Keratinocyte (primary cell): Measurements from ENCODE around the gene TOMM20. TPM values are rescaled to one million over a fixed set of nuclear protein-coding genes. Genes with fewer than 3 reads are reported as not detected.
"Not testable (repeated sequence)": the region's sequence is repeated elsewhere in the genome, so short reads cannot be mapped to it uniquely, and the experiment has no call there.

Experiments
- DNase-seq: peaks from one replicate; pipeline ENCODE4 v3.0.0-alpha.2; 2011; ENCODE audit warnings: low read depth, missing footprints, low spot score
- FAIRE-seq: peaks from 2 replicates; lab custom pipeline; 2011; peaks lifted over from hg19 to GRCh38; lab: Jason Lieb, UNC
- H2AFZ ChIP-seq: 2 replicates; pipeline ENCODE4 v1.6.0; 2012; ENCODE audit warnings: low read length, control low read depth, inconsistent platforms; ENCODE audit not compliant: control insufficient read depth
- H3K27ac ChIP-seq: 2 replicates; pipeline ENCODE4 v1.5.1; 2011; ENCODE audit warnings: low read length; ENCODE audit not compliant: control insufficient read depth, insufficient read depth
- H3K27me3 ChIP-seq: 3 replicates; pipeline ENCODE4 v1.6.0; 2011; ENCODE audit warnings: low read length; ENCODE audit not compliant: control insufficient read depth, insufficient read depth; ENCODE audit errors: extremely low read depth
- H3K36me3 ChIP-seq, 2 experiments: 2 replicates in 1 of 2; 3 replicates in 1 of 2; pipeline ENCODE4 v1.5.1; 2011; ENCODE audit warnings: low read length in 2 of 2, mild to moderate bottlenecking in 1 of 2; ENCODE audit not compliant: control insufficient read depth in 2 of 2, insufficient read depth in 2 of 2; ENCODE audit errors: extremely low read depth in 1 of 2
- H3K4me1 ChIP-seq: 3 replicates; pipeline ENCODE4 v1.5.1; 2011; ENCODE audit warnings: low read length; ENCODE audit not compliant: control insufficient read depth, insufficient read depth; ENCODE audit errors: extremely low read depth
- H3K4me2 ChIP-seq: 3 replicates; pipeline ENCODE4 v1.6.0; 2011; ENCODE audit warnings: low read depth, low read length; ENCODE audit not compliant: control insufficient read depth, insufficient read depth; ENCODE audit errors: extremely low read depth
- H3K4me3 ChIP-seq, 3 experiments: fragments of 200-600 bp in 1 of 3; sonication (generic) in 1 of 3; 2 replicates in 2 of 3; 3 replicates in 1 of 3; pipeline ENCODE4 v1.5.1; 2011 to 2016; ENCODE audit warnings: low read length in 3 of 3, mild to moderate bottlenecking in 3 of 3, control low read depth in 2 of 3, inconsistent platforms in 1 of 3, low read depth in 1 of 3, mixed read lengths in 1 of 3, mixed run types in 1 of 3, moderate library complexity in 1 of 3; ENCODE audit not compliant: control insufficient read depth in 2 of 3, insufficient read depth in 2 of 3; ENCODE audit errors: extremely low read depth in 1 of 3
- H3K79me2 ChIP-seq: 2 replicates; pipeline ENCODE4 v1.6.0; 2012; ENCODE audit warnings: low read length; ENCODE audit not compliant: control insufficient read depth, insufficient read depth
- H3K9ac ChIP-seq: 3 replicates; pipeline ENCODE4 v1.6.0; 2011; ENCODE audit warnings: low read length; ENCODE audit not compliant: control insufficient read depth, insufficient read depth; ENCODE audit errors: extremely low read depth
- H3K9me1 ChIP-seq: 3 replicates; pipeline ENCODE4 v1.6.0; 2011; ENCODE audit warnings: low read length; ENCODE audit not compliant: control insufficient read depth, insufficient read depth; ENCODE audit errors: extremely low read depth
- H3K9me3 ChIP-seq: 2 replicates; pipeline ENCODE4 v1.5.1; 2012; ENCODE audit warnings: low read depth, low read length; ENCODE audit not compliant: control insufficient read depth
- H4K20me1 ChIP-seq: 3 replicates; pipeline ENCODE4 v1.6.0; 2011; ENCODE audit warnings: low read length; ENCODE audit not compliant: control insufficient read depth, insufficient read depth; ENCODE audit errors: extremely low read depth
- CTCF ChIP-seq, 3 experiments: IDR thresholded peaks in 1 of 3; conservative IDR thresholded peaks in 1 of 3; optimal IDR thresholded peaks in 1 of 3; 2 replicates in 2 of 3; 3 replicates in 1 of 3; pipeline versions ENCODE3 to v1.5.1; 2011; ENCODE audit warnings: low read length in 3 of 3, mild to moderate bottlenecking in 3 of 3, moderate library complexity in 2 of 3, control low read depth in 1 of 3, inconsistent platforms in 1 of 3; ENCODE audit not compliant: insufficient read depth in 2 of 3; ENCODE audit errors: extremely low read depth in 1 of 3
- EZH2 ChIP-seq: IDR thresholded peaks from one replicate; pipeline ENCODE4 v1.6.1; 2012; ENCODE audit warnings: inconsistent platforms, mild to moderate bottlenecking, low read length, moderate library complexity
- dilution Hi-C: fragments of 300-500 bp; cut with MboI; formaldehyde crosslinking; loops from one replicate; pipeline ENCODE4 v1.7.0; 2020; ENCODE audit warnings: low sequenced_read_pairs; ENCODE audit not compliant: extremely low pct_ligation_motif_present
- polyA plus RNA-seq, 5 experiments: library from polyadenylated mRNA; depleted of rRNA in 3 of 5; stranded (reverse) in 3 of 5; stranded (forward) in 1 of 5; unstranded in 1 of 5; fragments of >200 nt; gene quantifications; 1 replicate in 1 of 5; 2 replicates in 3 of 5; 3 replicates in 1 of 5; pipeline versions ENCODE4 v1.2.1 to v1.2.3, GENCODE V29; 2011 to 2012; ENCODE audit warnings: missing spikeins in 2 of 5, low read depth in 1 of 5, low replicate concordance in 1 of 5

The TOMM20 gene
- polyA plus RNA-seq, 1 donor (not counting 4 experiments of a cell fraction or from before 2014, with no cell fraction given), result 140 TPM

DNA sequence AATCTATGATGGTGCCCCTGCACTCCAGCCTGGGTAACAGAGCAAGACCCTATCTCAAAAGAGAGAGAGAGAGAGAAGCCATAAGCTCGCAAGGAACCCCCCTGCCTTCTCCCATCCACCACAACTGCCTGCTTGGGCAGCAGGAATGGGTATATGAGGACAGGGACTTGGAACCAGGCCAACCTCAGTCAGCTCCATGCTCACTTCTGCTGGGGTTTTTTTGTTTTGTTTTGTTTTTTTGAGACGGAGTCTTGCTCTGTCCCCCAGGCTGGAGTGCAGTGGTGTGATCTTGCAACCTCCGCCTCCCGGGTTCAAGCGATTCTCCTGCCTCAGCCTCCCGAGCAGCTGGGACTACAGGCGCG is 36.6 kb downstream of the TOMM20 start:
- H3K9ac ChIP-seq, H3K27ac ChIP-seq, H3K36me3 ChIP-seq, H3K4me2 ChIP-seq, H3K79me2 ChIP-seq, H3K27me3 ChIP-seq, H3K4me3 ChIP-seq, H4K20me1 ChIP-seq, H3K4me1 ChIP-seq, dilution Hi-C loops, FAIRE-seq, H3K9me3 ChIP-seq, H3K9me1 ChIP-seq, H2AFZ ChIP-seq, DNase-seq: not testable (repeated sequence)

DNA sequence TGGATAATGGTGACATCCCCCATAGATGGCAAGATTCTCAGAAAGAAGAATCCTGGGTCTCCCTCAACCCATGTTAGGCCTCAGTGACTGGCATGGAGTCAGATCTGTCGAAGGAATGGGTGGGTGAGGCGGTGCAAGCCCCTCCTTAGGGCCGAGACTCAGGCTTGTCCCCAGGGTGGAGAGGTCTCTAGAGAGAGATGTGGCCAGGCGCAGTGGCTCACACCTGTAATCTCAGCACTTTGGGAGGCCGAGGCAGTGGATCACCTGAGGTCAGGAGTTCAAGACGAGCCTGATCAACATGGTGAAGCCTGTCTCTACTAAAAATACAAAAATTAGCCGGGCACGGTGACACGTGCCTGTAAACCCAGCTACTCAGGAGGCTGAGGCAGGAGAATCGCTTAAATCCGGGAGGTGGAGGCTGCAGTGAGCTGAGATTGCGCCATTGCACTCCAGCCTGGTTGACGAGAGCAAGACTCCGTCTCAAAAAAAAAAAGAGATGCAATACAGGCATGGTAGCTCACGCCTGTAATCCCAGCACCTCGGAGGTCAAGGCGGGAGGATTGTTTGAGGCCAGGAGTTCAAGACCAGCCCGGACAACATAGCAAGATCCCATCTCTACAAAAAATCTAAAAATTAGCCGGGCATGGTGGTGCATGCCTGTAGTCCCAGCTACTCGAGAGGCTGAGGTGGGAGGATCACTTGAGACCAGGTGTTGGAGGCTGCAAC is 37.2 kb downstream of the TOMM20 start:
- H3K27me3 ChIP-seq, H2AFZ ChIP-seq, H3K9ac ChIP-seq, H3K9me1 ChIP-seq, H3K4me2 ChIP-seq, H3K9me3 ChIP-seq, H3K27ac ChIP-seq, H3K4me1 ChIP-seq, FAIRE-seq, H3K36me3 ChIP-seq, H4K20me1 ChIP-seq, H3K79me2 ChIP-seq, H3K4me3 ChIP-seq, dilution Hi-C loops, DNase-seq: not testable (repeated sequence)

DNA sequence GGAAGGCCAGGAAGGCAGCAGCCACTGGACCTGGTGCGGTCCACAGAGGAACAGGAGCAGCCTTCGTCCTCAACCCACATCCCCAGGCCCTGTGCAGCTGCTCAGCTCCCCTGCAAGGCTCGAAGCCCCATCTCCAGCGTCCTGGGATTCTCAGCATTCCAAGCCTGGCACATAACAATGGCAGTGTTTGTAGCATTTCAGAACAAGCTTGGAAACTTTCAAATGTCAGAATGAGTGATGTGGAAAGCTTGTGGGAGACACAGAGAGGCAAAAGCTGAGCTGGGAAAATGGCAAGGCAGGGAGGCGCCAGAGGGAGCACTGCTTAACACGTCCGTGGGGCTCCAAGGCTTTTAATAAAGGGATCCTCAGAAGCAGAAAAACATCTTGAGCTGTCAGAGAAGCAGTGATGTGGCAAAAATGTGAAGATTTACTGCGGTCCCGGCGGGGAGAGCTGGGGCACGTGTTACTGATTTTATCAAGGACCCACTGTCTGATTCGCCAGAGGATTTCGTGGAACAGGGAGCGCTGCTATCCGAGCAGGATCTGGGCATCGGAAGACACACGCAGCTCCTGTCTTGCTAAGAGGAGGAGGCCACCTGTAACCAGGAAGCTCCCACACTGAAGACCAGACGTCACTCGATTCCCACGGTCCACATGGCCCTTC is 38.1 kb downstream of the TOMM20 start:
- dilution Hi-C loops, result no loop called here

More for the DNA sequence above, 38.1 kb downstream of the TOMM20 start:
- Histone ChIP-seq H3K36me3 (no peaks in the 10 kb centered on the region), H3K4me3 (no peak overlapping the region), H3K27me3 (no peaks in the 10 kb centered on the region), H3K9me1 (no peaks in the 10 kb centered on the region), H3K9ac (no peak overlapping the region), H3K4me1 (peaks cover 3% of the 10 kb centered on the region), H3K9me3 (no peaks in the 10 kb centered on the region), H3K4me2 (no peak overlapping the region), H4K20me1 (no peaks in the 10 kb centered on the region), H3K27ac (no peak overlapping the region), H2AFZ (peak overlapping the region; percentile 10), H3K79me2 (no peaks in the 10 kb centered on the region)
- FAIRE-seq (no peak), DNase-seq (no peak)
- TF ChIP-seq CTCF (optimal IDR thresholded peaks at IDR 0.05 in 1 of 3, IDR thresholded peaks at IDR 0.05 in 1 of 3, conservative IDR thresholded peaks at IDR 0.05 in 1 of 3; ENCODE audit: extremely low read depth in 1 of 3, insufficient read depth in 2 of 3, low read length in 3 of 3) (peak in 1 of 3 experiments; percentile 4), EZH2 (no peak)
